MM.1S (cell line): ENCODE data around the gene TJP1.

Experiments
- DNase-seq: peaks from one replicate; pipeline ENCODE4 v3.0.0-alpha.2; 2015
- H2AFZ ChIP-seq: fragments of 300-600 bp; sonication (generic); 2 replicates; pipeline ENCODE4 v1.6.0; 2016; ENCODE audit warnings: antibody characterized with exemption, low read length
- H3F3A ChIP-seq: fragments of 300-600 bp; sonication (generic); 2 replicates; pipeline ENCODE4 v1.6.1; 2016; ENCODE audit warnings: mild to moderate bottlenecking, antibody characterized with exemption, low read length, moderate library complexity, mixed read lengths; ENCODE audit not compliant: insufficient read depth
- H3K27ac ChIP-seq: fragments of 300-600 bp; sonication (generic); 2 replicates; pipeline ENCODE4 v1.5.1; 2016; ENCODE audit warnings: mild to moderate bottlenecking, low read length
- H3K27me3 ChIP-seq: fragments of 300-600 bp; sonication (generic); replicated peaks from 2 replicates; pipeline ENCODE4 v1.6.0; 2016; ENCODE audit warnings: low read length; ENCODE audit not compliant: insufficient read depth
- H3K36me3 ChIP-seq: fragments of 300-600 bp; sonication (generic); replicated peaks from 2 replicates; pipeline ENCODE4 v1.6.1; 2016; ENCODE audit warnings: mild to moderate bottlenecking, low read length, mixed read lengths; ENCODE audit not compliant: insufficient read depth
- H3K4me1 ChIP-seq: fragments of 300-600 bp; sonication (generic); 2 replicates; pipeline ENCODE4 v1.6.1; 2016; ENCODE audit warnings: low read length, mixed read lengths
- H3K4me2 ChIP-seq: fragments of 300-600 bp; sonication (generic); 2 replicates; pipeline ENCODE4 v1.6.0; 2016; ENCODE audit warnings: low read depth, low read length
- H3K4me3 ChIP-seq: fragments of 300-600 bp; sonication (generic); 2 replicates; pipeline ENCODE4 v1.5.1; 2016; ENCODE audit warnings: low read length, mixed read lengths
- H3K79me2 ChIP-seq: fragments of 300-600 bp; sonication (generic); 2 replicates; pipeline ENCODE4 v1.6.1; 2016; ENCODE audit warnings: mixed run types, low read length, mixed read lengths
- H3K9ac ChIP-seq: fragments of 300-600 bp; sonication (generic); 2 replicates; pipeline ENCODE4 v1.6.1; 2016; ENCODE audit warnings: low read length, mixed read lengths
- H3K9me2 ChIP-seq: fragments of 300-600 bp; sonication (generic); replicated peaks from 2 replicates; pipeline ENCODE4 v1.6.1; 2016; ENCODE audit warnings: mild to moderate bottlenecking, low read length, mixed read lengths; ENCODE audit not compliant: insufficient read depth
- H3K9me3 ChIP-seq: fragments of 300-600 bp; sonication (generic); replicated peaks from 2 replicates; pipeline ENCODE4 v1.6.1; 2016; ENCODE audit warnings: mild to moderate bottlenecking, low read length, mixed read lengths; ENCODE audit not compliant: insufficient read depth
- H4K20me1 ChIP-seq: fragments of 300-600 bp; sonication (generic); 2 replicates; pipeline ENCODE4 v1.6.1; 2016; ENCODE audit warnings: mild to moderate bottlenecking, low read length, moderate library complexity, mixed read lengths; ENCODE audit not compliant: insufficient read depth
- CTCF ChIP-seq: fragments of 300-600 bp; sonication (generic); IDR thresholded peaks from 2 replicates; pipeline ENCODE4 v1.5.1; 2016; ENCODE audit warnings: antibody characterized with exemption, low read length, mixed read lengths
- EZH2 ChIP-seq: fragments of 300-600 bp; sonication (generic); optimal IDR thresholded peaks from 2 replicates; pipeline ENCODE3; 2017; ENCODE audit warnings: low read depth, mild to moderate bottlenecking, antibody characterized with exemption, low read length, mixed read lengths
- EZH2phosphoT487 ChIP-seq: fragments of 300-600 bp; sonication (generic); IDR thresholded peaks from 2 replicates; pipeline ENCODE4 v1.6.1; 2018; ENCODE audit warnings: antibody characterized with exemption, low read length

TJP1 gene

GRCh38 chr15:29773816-29774215 is 48.5 kb downstream of the TJP1 start:
- Histone ChIP-seq H3K9me2 (no peaks in the 10 kb centered on the region), H3K27ac (no peak overlapping the region), H2AFZ (no peak overlapping the region), H3F3A (no peaks in the 10 kb centered on the region), H3K9me3 (no peaks in the 10 kb centered on the region), H3K79me2 (no peaks in the 10 kb centered on the region), H3K36me3 (no peaks in the 10 kb centered on the region), H3K4me3 (no peak overlapping the region), H3K4me1 (no peaks in the 10 kb centered on the region), H3K4me2 (no peak overlapping the region), H3K9ac (no peak overlapping the region), H3K27me3 (no peaks in the 10 kb centered on the region), H4K20me1 (no peaks in the 10 kb centered on the region)
- no peak for TF ChIP-seq EZH2phosphoT487
- TF ChIP-seq CTCF = no peak
- no peak for TF ChIP-seq EZH2
- DNase-seq = no peak

GRCh38 chr15:29773000-29773399 is 49.3 kb downstream of the TJP1 start:
- Histone ChIP-seq H2AFZ (no peak overlapping the region), H3K4me1 (no peaks in the 10 kb centered on the region), H3K79me2 (no peaks in the 10 kb centered on the region), H3K9me2 (no peaks in the 10 kb centered on the region), H3K27ac (no peak overlapping the region), H4K20me1 (no peaks in the 10 kb centered on the region), H3K4me3 (no peak overlapping the region), H3K4me2 (no peak overlapping the region), H3K9me3 (no peaks in the 10 kb centered on the region), H3K36me3 (no peaks in the 10 kb centered on the region), H3K9ac (no peak overlapping the region), H3F3A (no peaks in the 10 kb centered on the region), H3K27me3 (no peaks in the 10 kb centered on the region)
- TF ChIP-seq EZH2phosphoT487 (no peak), EZH2 (no peak), CTCF (no peak)
- no peak for DNase-seq

- no peak overlapping the region for H3K4me2 ChIP-seq
- H4K20me1 ChIP-seq = no peaks in the 10 kb centered on the region
- no peak for DNase-seq
- H3K9ac ChIP-seq = no peak overlapping the region
- no peaks in the 10 kb centered on the region for H3K79me2 ChIP-seq
- H3K4me3 ChIP-seq = no peak overlapping the region
- no peak overlapping the region for H2AFZ ChIP-seq
- H3K36me3 ChIP-seq = no peaks in the 10 kb centered on the region
- no peaks in the 10 kb centered on the region for H3F3A ChIP-seq
- no peaks in the 10 kb centered on the region for H3K9me3 ChIP-seq
- no peak for TF ChIP-seq EZH2
- TF ChIP-seq EZH2phosphoT487 = no peak
- TF ChIP-seq CTCF = no peak
- H3K27me3 ChIP-seq = no peaks in the 10 kb centered on the region
- H3K27ac ChIP-seq = no peak overlapping the region
- H3K4me1 ChIP-seq = no peaks in the 10 kb centered on the region
- no peaks in the 10 kb centered on the region for H3K9me2 ChIP-seq
These were observed 51.5 kb downstream of the TJP1 start for GRCh38 chr15:29770796-29771195.
